ENCODE data around the gene GADL1. TPM values are rescaled to one million over a fixed set of nuclear protein-coding genes. Genes with fewer than 3 reads are reported as not detected.

Gene GADL1
- total and polyA plus RNA-seq, 7 donors, result 0.89 to 5.6 (median 1.5) TPM

DNA sequence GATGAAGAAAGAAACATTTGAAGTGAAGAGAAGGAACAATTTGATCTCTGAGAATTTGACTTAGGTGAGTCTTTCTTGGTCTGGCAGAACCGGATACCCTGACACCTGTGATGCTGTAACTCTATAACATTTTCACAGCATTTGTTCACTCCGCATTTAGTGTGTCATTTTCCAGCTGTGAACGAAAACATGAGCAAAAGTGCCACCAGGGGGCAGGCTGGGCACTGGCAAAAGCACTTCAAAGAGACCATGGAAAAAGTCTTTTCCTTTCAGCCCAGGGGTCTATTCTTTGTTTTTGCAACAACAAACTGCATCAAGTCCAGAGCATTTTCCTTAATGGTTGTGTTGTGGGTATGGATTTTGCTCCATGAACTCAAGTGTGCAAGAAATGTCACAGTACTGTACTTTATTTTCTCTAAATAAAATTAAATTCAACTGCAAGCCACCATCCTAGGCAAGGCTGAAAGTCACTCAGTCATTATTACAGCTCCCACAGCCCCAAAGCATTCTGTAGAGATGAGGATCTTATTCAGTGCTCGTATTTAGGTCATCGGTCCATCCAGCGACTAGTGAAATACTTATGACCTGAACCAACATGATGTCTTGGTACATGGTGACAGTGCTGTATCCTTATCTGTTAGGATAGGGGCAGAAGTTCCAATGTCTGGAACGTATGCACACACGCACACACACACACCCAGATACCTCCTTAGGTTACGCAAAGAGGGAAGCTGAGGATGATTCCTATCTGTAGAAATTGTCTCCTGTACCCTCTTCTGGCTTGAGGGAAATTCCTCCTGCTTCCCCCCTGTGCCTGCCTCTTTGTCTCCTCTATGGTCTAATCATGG is 125.5 kb downstream of the GADL1 start:
- ATAC-seq, result peak; percentile 36 to 76 (median 56)
- no peak overlapping the region for H3K4me3 ChIP-seq
- WGBS, 3 donors, result 60 to 65% (median 62%) methylated on average over 9 of the region's 9 CpGs
- peak; percentile 74 to 84 for DNase-seq
- intact Hi-C loops (cut with DNase I), result loop anchor here (2.0 to 10.0 kb wide), 3 partner anchors 358 to 766 kb away; partner anchors contain the start of gene STT3B (in 1 of the 2)
- no peaks in the 10 kb centered on the region for H3K9me3 ChIP-seq
- peaks cover 28% of the 10 kb centered on the region for H3K4me1 ChIP-seq
- no peaks in the 10 kb centered on the region for H3K36me3 ChIP-seq (ENCODE audit: insufficient read depth in 1 of 2, low read depth in 1 of 2)
- no peaks in the 10 kb centered on the region for H3K27me3 ChIP-seq (ENCODE audit: insufficient read depth in 3 of 3, low read length in 2 of 3)
- TF ChIP-seq, protein P1, sequence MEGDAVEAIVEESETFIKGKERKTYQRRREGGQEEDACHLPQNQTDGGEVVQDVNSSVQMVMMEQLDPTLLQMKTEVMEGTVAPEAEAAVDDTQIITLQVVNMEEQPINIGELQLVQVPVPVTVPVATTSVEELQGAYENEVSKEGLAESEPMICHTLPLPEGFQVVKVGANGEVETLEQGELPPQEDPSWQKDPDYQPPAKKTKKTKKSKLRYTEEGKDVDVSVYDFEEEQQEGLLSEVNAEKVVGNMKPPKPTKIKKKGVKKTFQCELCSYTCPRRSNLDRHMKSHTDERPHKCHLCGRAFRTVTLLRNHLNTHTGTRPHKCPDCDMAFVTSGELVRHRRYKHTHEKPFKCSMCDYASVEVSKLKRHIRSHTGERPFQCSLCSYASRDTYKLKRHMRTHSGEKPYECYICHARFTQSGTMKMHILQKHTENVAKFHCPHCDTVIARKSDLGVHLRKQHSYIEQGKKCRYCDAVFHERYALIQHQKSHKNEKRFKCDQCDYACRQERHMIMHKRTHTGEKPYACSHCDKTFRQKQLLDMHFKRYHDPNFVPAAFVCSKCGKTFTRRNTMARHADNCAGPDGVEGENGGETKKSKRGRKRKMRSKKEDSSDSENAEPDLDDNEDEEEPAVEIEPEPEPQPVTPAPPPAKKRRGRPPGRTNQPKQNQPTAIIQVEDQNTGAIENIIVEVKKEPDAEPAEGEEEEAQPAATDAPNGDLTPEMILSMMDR (IDR thresholded peaks at IDR 0.05), result peak; percentile 83
- H3K27ac ChIP-seq, result no peak overlapping the region

GRCh38 chr3:30768046-30768445 is 126.4 kb downstream of the GADL1 start:
- intact Hi-C loops (cut with DNase I), result loop anchor here (2.0 to 10.0 kb wide), 3 partner anchors 359 to 767 kb away; partner anchors contain the start of gene STT3B (in 1 of the 2)
- Histone ChIP-seq H3K4me1 (peaks cover 28% of the 10 kb centered on the region), H3K27ac (no peak overlapping the region), H3K36me3 (ENCODE audit: insufficient read depth in 1 of 2, low read depth in 1 of 2) (no peaks in the 10 kb centered on the region), H3K4me3 (no peak overlapping the region), H3K9me3 (no peaks in the 10 kb centered on the region), H3K27me3 (ENCODE audit: insufficient read depth in 3 of 3, low read length in 2 of 3) (no peaks in the 10 kb centered on the region)
- TF ChIP-seq, protein P1 (IDR thresholded peaks at IDR 0.05), result no peak
- no peak for ATAC-seq
- WGBS, 3 donors, result 57 to 70% (median 61%) methylated on average over 1 of the region's 1 CpG
- no peak for DNase-seq

GRCh38 chr3:30766522-30766921 is 127.9 kb downstream of the GADL1 start:
- H3K4me1 ChIP-seq, result peaks cover 28% of the 10 kb centered on the region
- no peaks in the 10 kb centered on the region for H3K9me3 ChIP-seq
- H3K27ac ChIP-seq, result peak overlapping the region; percentile 42
- TF ChIP-seq, protein P1 (IDR thresholded peaks at IDR 0.05), result no peak
- intact Hi-C loops (cut with DNase I), result loop anchor here (5.0 to 10.0 kb wide), 2 partner anchors 361 to 768 kb away; partner anchors contain the start of gene STT3B (in 1 of the 2)
- ATAC-seq (peak; percentile 60 to 78 (median 72)), DNase-seq (no peak)
- no peaks in the 10 kb centered on the region for H3K36me3 ChIP-seq (ENCODE audit: insufficient read depth in 1 of 2, low read depth in 1 of 2)
- H3K27me3 ChIP-seq (ENCODE audit: insufficient read depth in 3 of 3, low read length in 2 of 3), result no peaks in the 10 kb centered on the region
- H3K4me3 ChIP-seq, result no peak overlapping the region

- ATAC-seq (no peak), DNase-seq (no peak)
- intact Hi-C loops (cut with DNase I), result loop anchor here (5.0 to 10.0 kb wide), 2 partner anchors 362 to 770 kb away; partner anchors contain the start of gene STT3B (in 1 of the 2)
- Histone ChIP-seq H3K4me1 (peaks cover 22% of the 10 kb centered on the region), H3K27ac (no peak overlapping the region), H3K9me3 (no peaks in the 10 kb centered on the region), H3K27me3 (ENCODE audit: insufficient read depth in 3 of 3, low read length in 2 of 3) (no peaks in the 10 kb centered on the region), H3K4me3 (no peak overlapping the region), H3K36me3 (ENCODE audit: insufficient read depth in 1 of 2, low read depth in 1 of 2) (no peaks in the 10 kb centered on the region)
- WGBS, 3 donors, result 70 to 98% (median 84%) methylated on average over 4 of the region's 4 CpGs
- TF ChIP-seq, protein P1 (IDR thresholded peaks at IDR 0.05), result no peak
Observed at GRCh38 chr3:30764891-30765290, 129.6 kb downstream of the GADL1 start.
